ENCODE results near the gene TMEM237.
A peak's percentile ranks its signal among the peaks of the same experiment; 100 is the strongest.
"Not testable (repeated sequence)": the region's sequence is repeated elsewhere in the genome, so short reads cannot be mapped to it uniquely, and the experiment has no call there.

Gene TMEM237

GRCh38 chr2:201643216-201643890 lies at the start of gene TMEM237:
Gene TMEM237, minus strand, starts transcription at chr2:201643503. Its CDS starts 103 bp downstream, at chr2:201643400.
- peak; percentile 18 to 35 for DNase-seq (ENCODE audit: low read depth in 2 of 2)

- no peak for DNase-seq (ENCODE audit: low read depth in 2 of 2)
These were observed 41.9 kb upstream of the TMEM237 start for GRCh38 chr2:201685156-201685555.

DNA sequence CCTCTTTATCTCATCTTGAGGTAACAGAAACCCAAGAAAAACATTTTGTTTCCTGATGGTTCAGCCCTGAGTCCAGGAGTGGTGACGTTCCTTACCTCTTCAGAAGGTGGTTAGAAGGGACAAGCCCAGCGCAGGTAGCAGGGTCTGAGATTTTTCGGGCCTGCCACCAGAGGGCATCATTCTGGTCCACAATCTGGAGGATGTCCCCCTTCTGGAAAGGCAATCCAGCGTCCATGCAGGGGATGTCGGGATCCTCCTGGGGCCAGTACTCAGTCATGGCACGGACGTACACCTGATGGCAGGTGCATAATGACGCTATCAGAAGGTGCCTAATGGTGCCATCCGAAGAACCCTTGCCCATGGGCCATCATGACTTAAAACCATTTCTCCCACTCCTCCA lies 37.4 kb upstream of the TMEM237 start:
- DNase-seq (ENCODE audit: low read depth in 2 of 2), result peak in 1 of 2 donors; percentile 13

- no peak for DNase-seq (ENCODE audit: low read depth in 2 of 2)
These were observed 35.1 kb upstream of the TMEM237 start for GRCh38 chr2:201678401-201678800.

DNA sequence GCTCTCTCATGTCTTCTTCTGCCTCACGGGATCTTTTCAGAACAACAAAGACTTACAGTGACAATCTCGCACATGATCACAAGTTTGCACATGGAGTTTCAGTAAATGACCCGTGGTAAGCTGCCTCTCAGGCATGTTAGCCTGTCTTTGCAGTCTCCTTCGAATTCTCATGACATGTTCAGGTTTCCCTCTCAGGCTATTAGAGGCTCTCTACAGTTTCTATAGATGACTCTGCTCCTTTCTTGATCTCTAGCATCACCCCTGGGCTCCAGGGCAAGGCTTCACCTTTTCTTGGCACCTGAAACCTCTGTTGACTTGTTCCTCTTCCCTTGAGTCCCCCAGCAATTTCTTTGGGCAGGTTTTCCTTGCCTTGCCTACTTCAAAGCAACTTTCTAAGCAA lies 32.2 kb upstream of the TMEM237 start:
- DNase-seq (ENCODE audit: low read depth in 2 of 2), result no peak

DNA sequence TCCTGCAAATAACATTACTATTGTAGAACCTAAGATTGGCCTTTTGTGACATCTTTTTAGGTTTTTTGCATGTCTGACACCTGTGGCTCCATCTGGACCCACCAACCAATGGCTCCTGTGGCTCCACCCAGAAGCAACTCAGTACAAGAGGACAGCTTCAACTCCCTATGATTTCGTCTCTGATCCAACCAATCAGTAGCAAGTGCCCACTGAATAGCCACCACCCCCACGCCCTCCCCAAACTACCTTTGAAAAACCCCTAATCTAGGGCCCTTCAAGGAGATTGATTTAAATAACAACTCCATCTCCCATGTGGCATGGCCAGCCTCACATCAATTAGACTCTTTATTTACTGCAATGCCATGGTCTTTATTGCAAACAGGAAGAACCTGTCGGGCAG lies 31.5 kb upstream of the TMEM237 start:
- DNase-seq (ENCODE audit: low read depth in 2 of 2), result no peak

- no peak for DNase-seq (ENCODE audit: low read depth in 2 of 2)
These were observed 31.0 kb upstream of the TMEM237 start for GRCh38 chr2:201674298-201674697.

DNA sequence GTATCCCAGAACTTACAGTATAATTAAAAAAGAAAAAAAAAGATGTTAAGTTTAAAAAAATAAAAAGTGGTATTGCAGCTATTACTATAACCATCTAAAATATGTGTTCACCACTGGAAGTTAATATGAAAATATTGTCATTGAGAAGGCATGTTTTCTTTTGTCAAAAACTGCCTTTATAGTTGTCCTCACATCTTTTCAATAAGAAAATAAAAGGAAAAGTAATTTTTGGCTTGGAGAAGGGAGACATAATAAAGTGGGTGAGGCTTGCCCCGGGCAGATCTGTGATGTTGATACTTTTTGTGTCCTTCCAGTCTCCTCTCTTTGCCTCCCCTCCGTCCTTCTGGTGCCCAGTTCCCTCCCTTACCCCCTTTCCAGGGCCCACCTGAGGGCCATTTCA lies 30.2 kb upstream of the TMEM237 start:
- DNase-seq (ENCODE audit: low read depth in 2 of 2), result no peak

DNA sequence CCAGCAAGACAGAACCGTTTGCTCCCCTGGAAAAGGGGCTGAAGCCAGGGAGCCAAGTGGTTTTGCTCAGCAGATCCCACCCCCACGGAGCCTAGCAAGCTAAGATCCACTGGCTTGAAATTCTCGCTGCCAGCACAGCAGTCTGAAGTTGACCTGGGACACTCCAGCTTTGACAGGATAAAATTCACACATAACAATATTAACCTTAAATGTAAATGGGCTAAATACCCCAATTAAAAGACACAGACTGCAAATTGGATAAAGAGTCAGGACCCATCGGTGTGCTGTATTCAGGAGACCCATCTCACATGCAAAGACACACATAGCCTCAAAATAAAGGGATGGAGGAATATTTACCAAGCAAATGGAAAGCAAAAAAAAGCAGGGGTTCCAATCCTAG lies 27.9 kb upstream of the TMEM237 start:
- not testable (repeated sequence) for DNase-seq (ENCODE audit: low read depth in 2 of 2)

DNA sequence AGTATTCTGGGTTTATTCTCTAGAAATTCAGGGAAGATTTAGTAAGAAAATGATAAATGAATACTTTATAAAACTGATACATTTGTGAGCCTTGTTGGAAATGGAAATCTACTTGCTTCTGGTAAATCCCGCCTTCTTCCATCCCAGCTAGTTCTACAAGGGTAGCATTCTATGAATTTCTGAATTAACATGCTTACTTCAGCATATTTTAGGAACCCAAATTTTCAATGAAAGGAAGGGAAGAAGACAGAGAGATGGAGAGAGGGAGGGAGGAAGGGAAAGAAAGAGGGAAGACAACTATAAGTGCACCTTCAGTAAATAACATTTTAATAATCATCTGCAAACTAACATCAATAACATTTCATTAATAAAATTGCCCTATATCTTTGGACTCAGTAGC lies 26.6 kb upstream of the TMEM237 start:
- no peak for DNase-seq (ENCODE audit: low read depth in 2 of 2)

DNA sequence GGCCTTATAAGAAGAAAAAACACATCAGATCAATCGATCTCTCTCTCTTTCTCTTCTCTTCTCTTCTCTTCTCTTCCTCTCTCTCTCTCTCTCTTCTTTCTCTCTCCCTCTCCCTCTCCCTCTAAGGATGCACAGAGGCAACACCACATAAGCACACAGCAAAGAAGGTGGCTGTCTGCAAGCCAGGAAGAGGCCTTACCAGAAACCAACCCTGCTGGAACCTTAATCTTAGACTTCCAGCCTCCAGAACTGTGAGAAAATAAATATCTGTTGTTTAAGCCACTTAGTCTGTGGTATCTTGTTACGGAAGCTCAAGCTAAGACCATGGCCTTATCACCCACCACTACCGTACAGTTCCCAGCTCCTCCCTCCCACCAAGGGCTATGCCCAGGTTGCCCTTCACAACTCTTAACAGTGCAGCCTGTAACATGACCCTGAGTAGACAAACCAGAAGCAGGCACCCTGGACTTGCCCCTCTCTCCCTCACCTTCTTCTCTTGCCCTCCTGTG lies 25.2 kb upstream of the TMEM237 start:
- no peak for DNase-seq (ENCODE audit: low read depth in 2 of 2)

DNA sequence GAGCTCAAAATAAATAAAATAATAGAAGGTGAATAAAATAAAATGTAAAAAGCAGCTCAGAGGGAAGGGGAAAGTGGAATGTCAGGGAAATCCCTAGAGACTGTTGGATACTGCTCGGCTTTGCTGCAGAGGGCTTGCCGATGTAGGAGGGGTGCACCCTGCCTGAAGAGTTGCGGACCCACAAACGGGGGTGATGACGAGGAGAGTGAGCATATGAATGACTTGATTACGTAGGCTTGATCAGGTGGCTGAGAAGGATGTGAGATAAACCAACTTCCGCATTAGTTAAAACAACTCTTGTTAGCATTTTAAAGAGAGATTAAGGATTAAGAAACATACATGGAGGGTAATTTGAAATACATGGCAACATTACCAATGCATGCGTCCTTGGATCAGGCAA lies 21.0 kb upstream of the TMEM237 start:
- DNase-seq (ENCODE audit: low read depth in 2 of 2), result no peak

GRCh38 chr2:201661366-201661765 lies 18.1 kb upstream of the TMEM237 start:
- DNase-seq (ENCODE audit: low read depth in 2 of 2), result no peak

GRCh38 chr2:201660293-201660895 lies 17.1 kb upstream of the TMEM237 start:
- DNase-seq (ENCODE audit: low read depth in 2 of 2), result no peak

DNA sequence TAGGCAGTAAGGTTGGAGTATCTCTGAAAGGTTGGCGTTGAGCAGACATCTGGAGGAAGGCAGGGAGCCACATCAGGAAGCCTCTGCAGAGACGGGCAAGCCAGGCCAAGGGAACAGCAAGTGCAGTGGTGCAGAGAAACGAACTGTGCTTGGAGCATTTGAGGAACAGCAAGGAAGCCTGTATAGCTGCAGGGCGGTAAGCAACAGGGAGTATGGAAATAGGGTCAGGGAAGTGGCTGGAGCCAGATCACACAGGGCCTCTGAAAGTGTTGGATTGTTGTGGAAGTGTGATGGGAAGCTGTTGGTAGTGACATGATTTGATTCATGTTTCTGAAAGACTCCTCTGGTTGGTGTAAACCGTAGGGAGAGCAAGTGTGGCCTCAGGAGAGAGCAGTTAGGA lies 13.4 kb upstream of the TMEM237 start:
- no peak for DNase-seq (ENCODE audit: low read depth in 2 of 2)

- no peak for DNase-seq (ENCODE audit: low read depth in 2 of 2)
These were observed 12.8 kb upstream of the TMEM237 start for GRCh38 chr2:201656102-201656501.

- DNase-seq (ENCODE audit: low read depth in 2 of 2), result no peak
These were observed 11.5 kb upstream of the TMEM237 start for GRCh38 chr2:201654616-201655384.

GRCh38 chr2:201653221-201653620 lies 9.9 kb upstream of the TMEM237 start:
- no peak for DNase-seq (ENCODE audit: low read depth in 2 of 2)

GRCh38 chr2:201649442-201649841 lies 6.1 kb upstream of the TMEM237 start:
- no peak for DNase-seq (ENCODE audit: low read depth in 2 of 2)

DNA sequence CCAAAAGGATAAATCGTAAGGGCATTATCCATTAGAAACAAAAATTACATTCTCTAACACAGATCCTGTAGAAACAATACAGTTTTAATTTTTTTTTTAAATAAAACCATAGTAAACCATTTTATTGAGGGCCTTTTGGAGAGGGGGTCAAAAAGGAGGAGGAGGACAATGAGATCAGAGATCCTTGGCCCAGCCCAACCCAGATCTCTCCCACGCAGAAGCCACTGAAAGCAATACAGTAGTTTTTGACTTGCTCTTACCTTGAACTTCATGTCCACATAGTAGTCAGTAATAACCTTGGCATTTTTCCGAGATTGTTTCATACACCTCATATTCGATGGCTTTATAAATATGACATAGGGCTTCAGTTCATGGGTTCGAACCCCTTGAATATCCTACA lies 4.1 kb upstream of the TMEM237 start:
- DNase-seq (ENCODE audit: low read depth in 2 of 2), result no peak

DNA sequence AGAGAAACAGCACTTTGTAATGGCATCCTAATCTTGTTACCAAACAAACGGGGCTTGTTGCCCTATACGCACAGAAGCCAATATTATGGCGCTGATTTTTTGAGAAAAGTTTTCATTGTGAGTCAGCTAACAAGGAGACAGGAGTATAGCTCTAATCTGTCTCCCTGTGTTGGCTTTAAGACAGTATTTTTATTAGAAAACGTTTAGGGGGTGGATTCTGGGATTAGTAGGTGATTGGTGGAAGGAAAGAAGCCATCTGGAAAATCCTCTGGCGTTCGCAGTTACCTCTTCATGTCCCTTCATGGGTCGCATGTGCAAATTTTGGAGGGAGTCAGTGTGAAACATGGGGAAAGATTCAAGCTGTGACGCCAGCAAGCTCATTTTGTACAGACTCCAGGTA lies 698 bp upstream of the TMEM237 start:
- DNase-seq (ENCODE audit: low read depth in 2 of 2), result no peak

DNA sequence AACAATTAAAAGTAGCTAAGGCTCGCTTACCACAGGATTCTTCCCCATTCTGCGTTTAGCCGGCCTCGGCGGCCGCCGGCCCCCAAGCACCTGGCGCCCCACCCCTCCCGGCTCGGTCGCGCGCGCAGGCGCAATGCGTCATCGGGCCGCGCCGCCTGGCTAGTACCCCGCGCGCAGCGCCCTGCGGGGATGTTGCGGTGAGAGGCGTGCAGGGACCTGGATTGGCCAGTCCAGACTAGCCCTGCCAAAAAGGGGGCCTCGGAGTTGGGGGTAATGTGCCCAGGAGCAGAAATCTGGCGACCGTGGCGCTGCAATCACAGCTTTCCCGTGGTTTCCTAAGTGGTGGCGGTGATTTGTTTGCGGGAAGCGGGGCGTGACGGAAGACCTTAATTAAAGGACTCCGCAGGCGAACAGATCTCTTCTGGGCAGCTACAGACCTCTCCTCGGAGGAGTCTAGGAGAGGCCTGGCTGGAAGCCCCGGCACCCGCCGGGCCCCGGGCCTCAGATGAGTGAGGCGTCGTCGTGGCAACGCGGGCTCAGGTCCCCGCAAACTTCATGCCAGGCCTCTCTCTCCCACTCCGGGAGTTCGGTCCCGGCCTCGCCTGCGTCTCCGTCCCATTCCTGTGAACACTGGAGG lies 606 bp downstream of the TMEM237 start:
- peak; percentile 80 to 82 for DNase-seq (ENCODE audit: low read depth in 2 of 2)

Measured in stimulated activated CD4-positive, alpha-beta T cell treated with anti-CD3 and anti-CD28 coated beads, Interleukin-4, amount 100 ng/mL, for 48 hours (primary cell).